ENCODE results near the gene KIAA1217. TPM values are rescaled to one million over a fixed set of nuclear protein-coding genes. Genes with fewer than 3 reads are reported as not detected.

KIAA1217 gene
- polyA plus RNA-seq, 2 of the 4 experiments (the other 2 are of a cell fraction), result 1.5 to 2.7 TPM

DNA sequence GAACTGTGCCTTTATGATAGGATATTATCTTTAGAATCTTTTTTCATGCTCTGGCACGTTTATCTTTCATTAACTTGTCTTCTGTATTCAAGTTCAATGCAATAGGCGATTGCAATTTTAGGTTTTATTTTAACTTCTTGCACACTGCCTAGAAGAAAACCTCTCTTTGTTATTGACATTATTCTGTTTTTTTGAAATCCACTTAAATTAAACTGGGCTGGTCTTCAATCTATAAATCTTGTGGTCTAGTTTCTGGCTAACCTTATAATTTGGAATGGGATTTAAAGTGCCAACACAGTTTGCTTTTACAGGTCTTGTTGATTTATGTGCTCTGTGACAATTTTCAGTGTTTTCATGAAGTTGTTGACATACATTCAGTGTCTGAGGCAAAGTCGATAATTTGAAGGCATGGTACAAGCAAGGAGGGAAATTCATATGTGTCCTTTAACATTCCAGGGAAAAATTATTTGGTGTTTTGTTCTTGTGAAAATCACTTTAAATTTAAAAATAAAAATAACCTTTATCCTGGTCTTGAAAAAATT lies 240.9 kb downstream of the KIAA1217 start:
- Histone ChIP-seq H3K4me1 (no peaks in the 10 kb centered on the region), H3K9me3 (0 out of 3 replicates have a peak, but pooled peaks cover 2% of the 10 kb centered on the region), H3K4me2 (peak overlapping the region; percentile 8; the same call in 1 of the 3 replicates), H3K27ac (no peak overlapping the region), H3K4me3 (no peak overlapping the region)
- no peak for DNase-seq (ENCODE audit: low read depth in 1 of 2, low spot score in 1 of 2)
- 34% methylated on average over 3 of the region's 3 CpGs for WGBS (ENCODE audit: missing lambda C conversion rate)
- ChIA-PET CTCF (no interaction called here), POLR2A (no interaction called here)
- TF ChIP-seq BCL3 (IDR thresholded peaks at IDR 0.05) (no peak), HOXA7 (CRISPR knock-in tag; IDR thresholded peaks at IDR 0.05) (no peak), HOXB13 (CRISPR knock-in tag; IDR thresholded peaks at IDR 0.05; ENCODE audit: low read depth) (no peak), HES2 (IDR thresholded peaks at IDR 0.05) (no peak), ZC3H11A (IDR thresholded peaks at IDR 0.05) (no peak), ZFP36 (IDR thresholded peaks at IDR 0.05; ENCODE audit: borderline replicate concordance, partially characterized antibody) (no peak), CHD2 (IDR thresholded peaks at IDR 0.05; ENCODE audit: low read length, partially characterized antibody) (no peak), PHF8 (IDR thresholded peaks at IDR 0.05; ENCODE audit: borderline replicate concordance, low read depth) (no peak)
- ATAC-seq, result no peak
- FAIRE-seq, result no peak

GRCh38 chr10:24451325-24451820 lies 242.4 kb downstream of the KIAA1217 start:
- Histone ChIP-seq H3K9me3 (0 out of 3 replicates have a peak, but pooled peaks cover 2% of the 10 kb centered on the region), H3K4me1 (no peaks in the 10 kb centered on the region), H3K4me2 (no peak overlapping the region), H3K27ac (no peak overlapping the region), H3K4me3 (no peak overlapping the region)
- ChIA-PET CTCF (interaction anchor here (1.1 to 1.9 kb wide), 2 partner anchors 10 to 52 kb away, joined by 3 to 4 read pairs; no protein-coding TSS in a partner anchor), POLR2A (no interaction called here)
- FAIRE-seq (no peak), ATAC-seq (peak in 1 of 2 experiments; percentile 19; a peak in 1 of 6 replicates), DNase-seq (ENCODE audit: low read depth in 1 of 2, low spot score in 1 of 2) (no peak)
- 70% methylated on average over 4 of the region's 4 CpGs for WGBS (ENCODE audit: missing lambda C conversion rate)
- TF ChIP-seq CHD4 (IDR thresholded peaks at IDR 0.05; ENCODE audit: borderline replicate concordance), result no peak
- no peak for TF ChIP-seq ZNF302 (CRISPR knock-in tag; IDR thresholded peaks at IDR 0.05)
- no peak for TF ChIP-seq EHF (CRISPR knock-in tag; IDR thresholded peaks at IDR 0.05)
- TF ChIP-seq, protein P1, sequence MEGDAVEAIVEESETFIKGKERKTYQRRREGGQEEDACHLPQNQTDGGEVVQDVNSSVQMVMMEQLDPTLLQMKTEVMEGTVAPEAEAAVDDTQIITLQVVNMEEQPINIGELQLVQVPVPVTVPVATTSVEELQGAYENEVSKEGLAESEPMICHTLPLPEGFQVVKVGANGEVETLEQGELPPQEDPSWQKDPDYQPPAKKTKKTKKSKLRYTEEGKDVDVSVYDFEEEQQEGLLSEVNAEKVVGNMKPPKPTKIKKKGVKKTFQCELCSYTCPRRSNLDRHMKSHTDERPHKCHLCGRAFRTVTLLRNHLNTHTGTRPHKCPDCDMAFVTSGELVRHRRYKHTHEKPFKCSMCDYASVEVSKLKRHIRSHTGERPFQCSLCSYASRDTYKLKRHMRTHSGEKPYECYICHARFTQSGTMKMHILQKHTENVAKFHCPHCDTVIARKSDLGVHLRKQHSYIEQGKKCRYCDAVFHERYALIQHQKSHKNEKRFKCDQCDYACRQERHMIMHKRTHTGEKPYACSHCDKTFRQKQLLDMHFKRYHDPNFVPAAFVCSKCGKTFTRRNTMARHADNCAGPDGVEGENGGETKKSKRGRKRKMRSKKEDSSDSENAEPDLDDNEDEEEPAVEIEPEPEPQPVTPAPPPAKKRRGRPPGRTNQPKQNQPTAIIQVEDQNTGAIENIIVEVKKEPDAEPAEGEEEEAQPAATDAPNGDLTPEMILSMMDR (IDR thresholded peaks at IDR 0.05), result no peak

DNA sequence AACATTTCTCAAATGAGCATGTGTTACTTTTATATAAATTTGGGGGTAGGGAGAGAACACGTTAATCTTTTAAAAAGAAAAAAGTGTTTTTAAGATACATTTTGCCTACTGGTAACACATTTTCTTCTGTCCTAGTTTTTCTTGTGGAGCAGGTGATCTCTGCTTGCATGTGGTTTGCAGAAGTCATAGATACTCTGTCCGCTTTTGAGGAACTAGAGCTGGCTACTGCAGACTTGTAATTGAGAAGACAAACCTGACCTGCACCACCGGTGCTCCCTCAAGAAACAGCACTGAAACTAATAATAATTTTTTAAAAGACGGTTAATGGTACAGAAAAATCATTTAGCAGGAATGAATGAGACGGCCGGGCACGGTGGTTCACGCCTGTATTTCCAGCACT lies 243.1 kb downstream of the KIAA1217 start:
- FAIRE-seq, result no peak
- Histone ChIP-seq H3K27ac (no peak overlapping the region), H3K9me3 (0 out of 3 replicates have a peak, but pooled peaks cover 2% of the 10 kb centered on the region), H3K4me1 (no peaks in the 10 kb centered on the region), H3K4me2 (no peak overlapping the region), H3K4me3 (no peak overlapping the region)
- ATAC-seq, result no peak
- 73% methylated on average over 8 of the region's 8 CpGs for WGBS (ENCODE audit: missing lambda C conversion rate)
- POLR2A ChIA-PET, result no interaction called here
- no peak for DNase-seq (ENCODE audit: low read depth in 1 of 2, low spot score in 1 of 2)
- CTCF ChIA-PET, result interaction anchor here (1.9 kb wide), 1 partner anchor 9 kb away, joined by 4 read pairs; no protein-coding TSS in a partner anchor
- TF ChIP-seq, protein P2, sequence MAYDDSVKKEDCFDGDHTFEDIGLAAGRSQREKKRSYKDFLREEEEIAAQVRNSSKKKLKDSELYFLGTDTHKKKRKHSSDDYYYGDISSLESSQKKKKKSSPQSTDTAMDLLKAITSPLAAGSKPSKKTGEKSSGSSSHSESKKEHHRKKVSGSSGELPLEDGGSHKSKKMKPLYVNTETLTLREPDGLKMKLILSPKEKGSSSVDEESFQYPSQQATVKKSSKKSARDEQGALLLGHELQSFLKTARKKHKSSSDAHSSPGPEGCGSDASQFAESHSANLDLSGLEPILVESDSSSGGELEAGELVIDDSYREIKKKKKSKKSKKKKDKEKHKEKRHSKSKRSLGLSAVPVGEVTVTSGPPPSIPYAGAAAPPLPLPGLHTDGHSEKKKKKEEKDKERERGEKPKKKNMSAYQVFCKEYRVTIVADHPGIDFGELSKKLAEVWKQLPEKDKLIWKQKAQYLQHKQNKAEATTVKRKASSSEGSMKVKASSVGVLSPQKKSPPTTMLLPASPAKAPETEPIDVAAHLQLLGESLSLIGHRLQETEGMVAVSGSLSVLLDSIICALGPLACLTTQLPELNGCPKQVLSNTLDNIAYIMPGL (CRISPR knock-in tag; IDR thresholded peaks at IDR 0.05; ENCODE audit: borderline replicate concordance), result no peak
- TF ChIP-seq CHD4 (IDR thresholded peaks at IDR 0.05; ENCODE audit: borderline replicate concordance) (no peak), CEBPB (IDR thresholded peaks at IDR 0.05) (no peak), FOXS1 (CRISPR knock-in tag; IDR thresholded peaks at IDR 0.05) (no peak), FOSB (CRISPR knock-in tag; IDR thresholded peaks at IDR 0.05) (no peak), NPAS2 (CRISPR knock-in tag; IDR thresholded peaks at IDR 0.05; ENCODE audit: borderline replicate concordance) (no peak), POLR2AphosphoS2 (conservative IDR thresholded peaks at IDR 0.05; ENCODE audit: low read length) (no peak), EHF (CRISPR knock-in tag; IDR thresholded peaks at IDR 0.05) (no peak)
